ENCODE data around the gene PSAPL1.

PSAPL1 gene

DNA sequence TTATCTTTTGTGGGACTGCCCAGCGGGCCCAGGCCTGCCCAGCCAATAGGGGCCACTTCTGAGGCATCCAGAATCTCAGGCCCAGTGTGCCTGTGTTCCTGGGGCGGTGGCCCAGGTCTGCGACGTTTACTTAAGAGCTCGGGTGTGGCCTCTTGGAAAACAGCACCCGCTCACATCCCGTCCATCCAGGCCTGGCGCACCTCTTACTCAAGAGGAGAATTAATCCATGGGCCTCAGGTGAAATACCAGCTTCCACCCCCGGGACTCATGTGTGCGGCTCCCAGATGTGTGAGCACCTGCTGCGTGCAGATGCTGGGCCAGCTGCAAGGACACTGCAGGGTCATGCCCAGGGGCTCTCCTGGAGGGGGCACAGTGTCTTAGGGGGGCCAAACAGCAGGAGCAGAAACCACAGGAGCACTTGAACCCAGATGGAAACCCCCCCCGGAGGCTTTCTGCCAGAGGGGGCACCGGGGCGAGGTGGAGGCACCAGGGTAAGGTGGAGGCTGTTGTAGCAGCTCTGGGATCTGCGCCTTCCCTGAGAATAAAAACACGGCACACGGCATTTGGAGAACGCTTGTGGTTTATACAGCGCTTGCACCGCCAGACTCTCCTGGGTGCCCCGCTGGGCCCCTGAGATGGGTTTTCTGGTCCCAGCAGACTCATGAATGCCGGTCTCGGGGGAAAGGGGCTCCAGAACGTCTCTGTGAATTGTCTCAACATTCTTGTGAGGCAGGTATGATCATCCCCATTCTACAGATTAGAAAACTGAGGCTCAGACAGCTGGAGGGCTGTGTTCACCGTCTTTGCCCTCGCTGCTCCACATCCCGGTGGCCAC lies 2.8 kb downstream of the PSAPL1 start:
- no peak for DNase-seq (ENCODE audit: low read depth in 1 of 2, low spot score in 1 of 2)

DNA sequence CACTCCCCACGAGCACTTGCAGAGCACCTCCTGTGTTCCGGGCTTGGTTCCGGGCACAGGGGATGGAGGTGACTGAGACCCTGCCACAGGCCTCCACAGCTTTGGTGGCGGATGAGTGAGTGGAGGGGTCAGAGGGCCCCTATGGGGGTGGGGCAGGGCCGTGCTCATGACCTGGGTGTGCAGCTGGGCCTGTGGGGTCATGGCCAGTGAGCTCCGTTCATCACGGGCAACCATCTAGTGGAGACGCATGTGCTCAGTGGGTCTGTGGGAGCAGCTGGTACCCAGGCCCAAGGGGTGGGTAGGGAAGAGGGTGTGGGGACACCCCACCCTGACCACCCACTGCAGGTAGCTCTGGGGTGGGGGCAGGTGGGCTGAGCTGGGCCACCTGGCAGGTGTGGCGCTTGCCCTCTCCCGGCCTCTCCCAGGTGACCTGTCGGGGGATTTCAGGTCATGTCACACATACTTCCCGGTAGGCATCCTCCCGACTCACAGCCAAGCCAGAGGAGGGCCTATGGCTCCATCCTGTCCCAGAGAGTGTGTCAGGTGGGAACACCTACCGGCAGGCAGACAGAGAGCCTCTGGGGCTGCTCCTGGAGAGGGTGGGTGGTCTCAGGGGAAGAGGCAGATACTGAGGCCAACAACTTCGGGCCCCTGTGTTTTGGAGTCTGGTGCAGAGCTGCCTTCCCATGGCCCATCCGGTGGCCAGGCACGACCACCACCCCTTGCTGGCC lies 3.6 kb downstream of the PSAPL1 start:
- DNase-seq (ENCODE audit: low read depth in 1 of 2, low spot score in 1 of 2): no peak

DNA sequence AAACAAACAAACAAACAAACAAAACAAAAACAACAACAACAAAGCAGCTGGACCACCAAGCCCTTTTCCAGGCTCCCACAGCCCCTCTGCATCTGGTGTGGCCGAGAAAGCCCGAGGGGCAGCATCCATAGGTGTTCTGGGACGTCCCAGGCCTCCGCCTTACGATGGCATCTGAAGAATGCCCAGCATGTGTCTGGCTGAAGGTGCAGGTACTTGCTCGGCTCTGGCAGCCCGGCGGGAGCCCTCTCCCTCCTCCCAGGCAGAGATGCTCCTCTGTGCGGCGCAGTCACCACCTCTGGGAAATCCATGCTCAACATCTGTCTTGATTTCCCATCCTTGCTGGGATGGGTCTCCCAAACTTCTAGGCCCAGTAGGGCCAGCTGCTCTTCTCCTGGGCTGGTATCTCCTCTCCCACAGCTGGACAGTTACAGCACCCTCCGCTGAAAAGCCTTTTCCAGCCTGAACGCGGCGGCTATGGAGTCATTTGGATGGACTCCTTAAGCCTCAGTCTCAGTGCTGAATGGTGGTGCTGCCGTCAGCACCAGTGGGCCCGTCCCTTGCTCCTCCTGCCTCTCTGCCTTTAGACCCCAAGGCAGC lies 4.3 kb downstream of the PSAPL1 start:
- DNase-seq (ENCODE audit: low read depth in 1 of 2, low spot score in 1 of 2): no peak

DNA sequence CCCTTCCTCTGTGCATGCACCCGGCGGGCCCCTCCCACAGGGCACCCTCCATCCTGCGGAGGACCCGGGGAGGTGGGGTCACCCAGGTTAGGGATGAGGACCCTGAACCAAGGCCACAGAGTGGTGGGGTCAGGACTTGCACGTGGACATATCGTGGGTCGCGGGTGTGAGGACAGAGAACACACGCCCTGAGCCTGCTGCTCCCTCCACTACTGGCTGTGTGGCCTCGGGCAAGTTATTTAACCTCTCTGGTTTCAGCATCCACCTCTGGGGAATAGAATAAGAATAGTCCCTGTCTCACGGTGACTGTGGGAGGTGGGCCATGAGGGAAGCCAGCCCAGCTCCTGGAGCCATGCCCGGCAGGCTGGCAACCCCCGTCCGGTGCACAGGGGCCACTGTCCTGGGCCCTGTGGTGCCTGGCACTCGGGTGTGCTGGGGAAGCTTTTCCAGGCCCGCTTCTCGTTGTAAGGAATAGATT lies 5.1 kb downstream of the PSAPL1 start:
- no peak for DNase-seq (ENCODE audit: low read depth in 1 of 2, low spot score in 1 of 2)

DNA sequence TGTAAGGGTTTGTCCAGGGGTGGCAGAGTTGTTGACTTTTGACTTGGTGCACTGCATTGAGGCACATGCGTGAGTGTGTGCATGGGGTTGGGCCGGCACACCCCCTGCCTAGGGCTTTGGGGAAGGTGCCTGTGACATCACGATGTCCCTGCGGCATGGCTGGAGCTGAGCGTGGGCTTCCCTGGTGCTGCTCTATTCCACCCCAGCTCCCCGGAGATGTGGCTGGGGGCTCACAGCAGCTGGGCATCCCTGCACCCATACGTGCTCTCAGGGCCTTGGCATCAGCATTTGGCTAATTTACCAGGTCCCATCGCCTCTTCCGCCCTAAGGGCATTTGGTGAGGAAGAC lies 5.7 kb downstream of the PSAPL1 start:
- no peak for DNase-seq (ENCODE audit: low read depth in 1 of 2, low spot score in 1 of 2)

DNA sequence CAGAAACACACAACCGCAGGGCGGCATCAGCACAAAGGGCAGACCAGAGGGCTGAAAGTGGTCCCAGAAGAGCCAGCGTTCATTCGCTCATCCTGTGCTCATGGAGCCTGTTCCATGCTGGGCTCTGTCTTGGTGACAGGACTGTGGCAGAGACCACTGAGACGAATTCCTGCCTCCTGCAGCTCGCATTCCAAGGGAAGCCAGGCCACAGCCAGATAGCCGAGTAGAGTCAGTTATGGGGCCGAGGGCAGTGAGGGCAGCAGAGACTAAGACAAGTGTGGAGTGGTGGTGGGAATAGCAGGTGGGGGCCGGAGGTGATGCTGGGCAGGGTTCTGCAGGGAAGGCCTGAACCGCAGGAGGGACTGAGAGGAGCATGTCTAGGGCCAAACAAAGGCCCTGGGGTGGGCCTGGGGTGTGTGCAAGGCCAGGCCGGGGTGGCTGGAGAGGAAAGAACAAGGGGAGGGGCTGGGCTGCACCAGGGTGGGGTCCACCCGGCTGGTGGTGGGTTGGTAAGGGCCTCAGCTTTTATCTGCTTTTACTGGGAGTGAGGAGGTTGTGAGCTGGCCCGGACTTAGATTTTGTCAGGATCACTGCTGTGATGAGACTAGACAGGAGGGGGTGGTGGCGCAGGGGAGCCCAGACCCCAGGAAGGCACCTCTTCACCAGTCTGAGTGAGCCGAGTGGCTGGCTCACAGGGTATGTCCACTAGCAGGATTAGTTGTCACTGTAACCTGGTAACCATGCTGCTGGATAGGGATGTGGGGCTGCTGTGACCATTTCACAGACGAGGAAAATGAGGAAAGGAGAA lies 6.3 kb downstream of the PSAPL1 start:
- no peak for DNase-seq (ENCODE audit: low read depth in 1 of 2, low spot score in 1 of 2)

DNA sequence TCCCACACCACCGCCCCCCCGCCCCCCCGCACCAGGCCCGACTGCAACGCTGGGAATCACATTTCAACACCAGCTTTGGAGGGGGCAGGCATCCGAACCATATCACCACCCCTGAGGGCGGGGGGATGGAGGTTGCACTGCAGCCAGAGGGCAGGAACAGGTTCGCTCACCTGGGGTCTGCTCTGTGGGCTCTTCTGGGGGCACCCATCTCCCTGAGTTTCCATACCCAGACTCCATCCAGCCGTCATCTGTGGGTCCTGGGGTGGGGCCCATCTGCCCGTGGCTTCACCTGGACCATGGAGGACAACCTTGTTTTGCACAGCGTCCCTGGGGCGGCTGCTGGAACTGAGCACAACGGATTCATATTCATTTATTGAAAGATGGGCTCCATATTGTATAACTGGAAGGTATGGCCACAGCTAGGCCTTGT lies 6.9 kb downstream of the PSAPL1 start:
- no peak for DNase-seq (ENCODE audit: low read depth in 1 of 2, low spot score in 1 of 2)

DNA sequence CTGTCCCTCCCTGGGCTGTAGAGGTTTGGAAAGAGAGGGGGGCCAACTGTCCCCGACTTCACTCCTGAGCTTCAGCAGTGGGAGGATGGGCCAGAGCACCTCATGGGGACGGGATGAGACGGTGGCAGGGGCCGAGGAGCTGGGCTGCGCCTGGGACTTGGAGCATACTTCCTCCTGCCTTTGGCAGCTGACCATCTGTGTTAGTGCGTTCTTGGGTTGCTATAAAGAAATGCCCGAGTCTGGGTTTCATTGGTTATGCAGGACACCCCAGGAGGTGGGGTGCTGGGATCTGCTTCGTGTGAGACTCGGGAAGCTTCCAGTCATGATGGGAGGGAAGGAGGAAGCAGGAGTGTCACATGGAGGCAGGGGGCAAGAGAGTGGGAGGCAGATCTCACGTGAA lies 7.4 kb downstream of the PSAPL1 start:
- no peak for DNase-seq (ENCODE audit: low read depth in 1 of 2, low spot score in 1 of 2)

DNA sequence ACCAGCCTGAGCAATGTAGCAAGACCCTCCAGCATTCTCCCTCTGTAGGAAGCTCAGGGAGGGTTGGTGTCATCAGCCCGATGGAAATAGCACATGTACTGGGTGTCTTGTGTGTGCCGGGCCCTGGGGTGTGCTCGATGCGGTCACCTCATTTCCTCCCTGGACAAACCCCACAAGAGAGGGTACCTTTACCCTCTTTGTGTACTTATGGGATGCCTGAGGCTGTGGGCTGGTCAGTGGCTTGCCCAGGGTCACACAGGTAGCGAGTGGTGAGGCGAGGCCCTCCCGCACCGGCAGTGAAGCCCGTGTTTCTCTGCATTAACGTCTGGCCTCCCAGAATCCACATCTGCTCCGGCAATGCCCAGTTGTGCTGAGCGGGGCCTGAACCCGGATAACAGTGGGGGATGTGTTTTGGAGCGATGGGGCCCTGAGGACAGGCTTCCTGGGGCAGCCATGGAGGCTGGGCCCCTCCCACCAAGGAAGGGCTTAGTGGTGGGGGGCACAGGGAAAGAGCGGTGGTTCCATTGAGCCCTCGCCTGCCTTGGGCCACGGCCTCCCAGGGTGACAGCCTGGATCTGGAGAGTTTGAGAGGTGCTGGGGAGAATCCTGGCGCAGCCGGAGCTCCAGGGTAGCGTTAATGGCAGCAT lies 8.1 kb downstream of the PSAPL1 start:
- no peak for DNase-seq (ENCODE audit: low read depth in 1 of 2, low spot score in 1 of 2)

DNA sequence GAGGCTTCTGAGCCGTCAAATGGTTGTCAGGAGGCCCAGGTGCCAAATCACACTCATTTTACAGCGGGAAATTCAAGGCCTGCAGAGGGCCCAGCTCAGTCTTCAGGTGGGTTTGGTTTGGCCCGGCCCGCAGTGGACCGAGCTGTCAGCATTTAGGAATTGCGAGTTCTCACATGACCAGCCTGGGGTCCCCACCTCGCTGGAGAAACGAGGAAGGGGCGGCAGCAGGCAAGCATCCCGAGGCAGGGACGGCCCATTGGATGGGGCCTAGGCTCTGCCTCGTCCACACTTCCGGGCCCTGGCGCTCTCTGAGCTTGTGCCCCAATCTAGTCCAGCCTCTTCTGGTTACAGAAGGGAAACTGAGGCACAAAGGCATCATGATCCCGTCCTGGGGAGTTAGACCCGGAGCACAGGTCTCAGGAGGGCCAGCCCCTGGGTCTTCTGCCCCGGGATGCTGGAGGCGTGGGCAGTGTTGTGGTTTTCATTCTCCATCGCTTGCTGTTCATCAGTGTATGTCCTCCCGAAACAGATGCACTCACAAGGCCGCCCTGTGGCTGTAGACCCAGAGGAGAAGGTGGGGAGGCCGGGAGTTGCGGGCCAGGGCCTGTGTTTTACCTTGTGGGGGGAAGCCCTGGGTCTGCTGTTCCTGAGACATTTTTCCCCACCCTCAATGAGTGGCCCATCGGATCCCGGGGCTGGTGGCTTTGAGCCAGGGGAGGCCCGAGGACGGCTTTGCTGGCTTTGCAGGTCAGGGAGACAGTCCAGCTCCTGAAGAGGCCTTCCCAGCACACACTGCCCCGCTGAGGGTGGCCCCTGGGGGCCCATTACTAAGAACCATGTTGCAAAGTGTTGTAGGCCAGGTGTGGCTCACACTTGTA lies 8.9 kb downstream of the PSAPL1 start:
- no peak for DNase-seq (ENCODE audit: low read depth in 1 of 2, low spot score in 1 of 2)

DNA sequence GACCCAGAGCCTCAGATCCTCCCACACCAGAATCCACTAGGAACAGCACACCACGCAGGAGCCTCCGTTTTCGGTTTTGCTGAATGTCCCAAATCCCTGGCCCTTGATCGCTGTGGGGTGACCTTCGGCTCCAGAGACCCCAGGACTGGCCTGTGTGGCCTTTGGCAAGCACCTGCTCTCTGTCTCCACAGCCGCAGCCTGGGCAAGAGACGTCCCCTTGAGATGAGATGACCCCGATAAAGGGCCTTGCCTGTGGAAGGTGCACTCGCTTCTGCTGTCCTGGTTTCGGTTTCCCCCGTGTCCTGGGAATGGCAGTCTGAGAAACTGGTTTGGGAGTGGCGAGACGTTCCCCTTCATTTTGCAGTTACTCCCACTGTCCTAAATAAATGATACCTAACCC lies 9.6 kb downstream of the PSAPL1 start:
- no peak for DNase-seq (ENCODE audit: low read depth in 1 of 2, low spot score in 1 of 2)

DNA sequence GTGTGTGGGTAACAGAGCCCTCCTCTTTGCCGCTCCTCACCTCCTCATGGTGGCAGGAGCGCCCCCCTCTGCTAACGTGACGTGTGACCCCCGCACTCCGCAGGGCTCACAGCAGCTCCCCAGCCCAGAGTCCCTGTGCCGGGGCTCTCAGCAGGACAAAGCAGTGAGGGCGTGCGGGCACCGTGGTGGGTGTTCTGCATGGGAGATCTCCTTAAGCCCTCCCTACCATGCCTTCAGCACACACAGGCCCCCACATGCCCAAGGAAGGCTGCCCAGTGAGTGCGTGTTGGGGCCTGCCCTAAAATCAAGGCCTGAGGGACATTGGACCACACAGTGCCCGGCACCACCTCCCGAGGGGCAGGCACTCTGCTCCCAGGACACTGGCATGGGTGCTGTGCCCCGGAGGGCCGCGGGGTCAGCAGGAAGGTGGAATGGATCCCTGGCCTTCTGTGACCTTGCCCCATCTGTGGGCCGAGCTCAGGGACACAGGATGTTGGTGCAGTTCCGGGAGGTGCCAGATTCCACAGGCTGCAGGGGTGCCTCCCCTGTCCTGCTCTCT lies 10.1 kb downstream of the PSAPL1 start:
- DNase-seq (ENCODE audit: low read depth in 1 of 2, low spot score in 1 of 2): no peak

DNA sequence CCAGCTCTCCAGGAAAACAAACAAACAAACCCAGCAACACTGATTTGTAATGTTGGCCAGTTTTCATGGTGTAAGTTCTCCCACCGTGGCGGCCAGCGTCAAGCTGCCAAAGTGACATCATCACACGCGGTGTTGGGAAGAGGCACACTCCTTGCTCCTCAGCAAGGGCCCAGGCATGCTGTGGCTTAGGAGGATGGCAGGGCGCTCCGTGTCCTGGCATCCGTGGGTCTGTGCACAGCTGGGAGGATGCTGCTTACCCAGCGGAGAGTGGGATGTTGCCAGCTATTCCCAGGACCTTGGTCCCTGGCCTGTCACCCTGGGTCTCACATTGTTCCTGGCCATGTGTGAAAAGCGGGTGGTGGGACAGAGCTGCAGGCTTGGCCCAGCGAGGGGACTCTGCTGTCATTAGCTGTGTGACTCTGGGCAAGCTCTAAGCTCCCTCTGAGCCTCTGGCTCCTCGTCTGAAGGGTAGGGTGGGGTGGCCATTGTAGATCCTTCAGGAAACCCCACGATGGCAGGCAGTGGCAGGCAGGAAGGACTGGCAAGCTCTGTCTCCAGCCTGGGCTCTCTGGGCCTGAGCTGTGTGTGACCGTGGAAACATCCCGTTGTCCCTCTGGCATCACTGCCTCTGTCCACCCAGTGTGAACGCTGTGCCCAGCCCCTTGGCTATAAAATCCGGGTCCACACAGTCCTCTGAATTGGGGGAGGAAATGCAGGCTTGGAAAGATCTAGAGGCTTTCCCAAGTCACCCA lies 10.8 kb downstream of the PSAPL1 start:
- DNase-seq (ENCODE audit: low read depth in 1 of 2, low spot score in 1 of 2): no peak

DNA sequence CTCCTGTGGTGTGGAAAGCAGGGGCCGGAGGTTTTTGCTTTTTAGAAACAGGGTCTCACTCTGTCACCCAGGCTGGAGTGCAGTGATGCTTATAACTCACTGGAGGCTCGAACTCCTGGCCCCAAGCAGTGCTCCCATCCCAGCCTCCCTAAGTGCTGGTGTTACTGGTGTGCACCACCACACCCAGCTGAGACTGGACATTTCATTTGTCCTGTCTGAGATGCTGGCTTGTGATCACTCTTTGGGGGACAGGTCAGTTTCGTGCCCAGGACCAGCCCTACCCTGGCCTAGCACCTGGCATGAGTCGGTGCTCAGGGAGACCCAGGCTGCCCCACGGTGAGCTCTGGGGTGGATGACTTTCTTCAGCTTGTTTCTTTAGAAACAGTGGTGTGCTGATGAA lies 11.3 kb downstream of the PSAPL1 start:
- DNase-seq (ENCODE audit: low read depth in 1 of 2, low spot score in 1 of 2): no peak

DNA sequence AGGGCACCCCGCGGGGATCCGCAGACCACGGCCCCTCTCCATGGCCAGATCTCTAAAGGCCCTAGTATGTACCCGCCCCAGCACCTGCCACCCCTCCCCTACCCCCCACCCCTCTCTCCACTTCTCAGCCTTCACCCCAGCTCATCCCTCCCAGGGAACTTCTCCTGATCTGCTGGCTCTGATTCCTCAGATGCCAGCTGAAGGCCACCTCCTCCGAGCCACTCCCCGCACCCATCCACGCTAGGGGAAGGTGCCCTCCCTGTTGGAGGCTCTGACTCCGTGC lies 11.9 kb downstream of the PSAPL1 start:
- no peak for DNase-seq (ENCODE audit: low read depth in 1 of 2, low spot score in 1 of 2)

DNA sequence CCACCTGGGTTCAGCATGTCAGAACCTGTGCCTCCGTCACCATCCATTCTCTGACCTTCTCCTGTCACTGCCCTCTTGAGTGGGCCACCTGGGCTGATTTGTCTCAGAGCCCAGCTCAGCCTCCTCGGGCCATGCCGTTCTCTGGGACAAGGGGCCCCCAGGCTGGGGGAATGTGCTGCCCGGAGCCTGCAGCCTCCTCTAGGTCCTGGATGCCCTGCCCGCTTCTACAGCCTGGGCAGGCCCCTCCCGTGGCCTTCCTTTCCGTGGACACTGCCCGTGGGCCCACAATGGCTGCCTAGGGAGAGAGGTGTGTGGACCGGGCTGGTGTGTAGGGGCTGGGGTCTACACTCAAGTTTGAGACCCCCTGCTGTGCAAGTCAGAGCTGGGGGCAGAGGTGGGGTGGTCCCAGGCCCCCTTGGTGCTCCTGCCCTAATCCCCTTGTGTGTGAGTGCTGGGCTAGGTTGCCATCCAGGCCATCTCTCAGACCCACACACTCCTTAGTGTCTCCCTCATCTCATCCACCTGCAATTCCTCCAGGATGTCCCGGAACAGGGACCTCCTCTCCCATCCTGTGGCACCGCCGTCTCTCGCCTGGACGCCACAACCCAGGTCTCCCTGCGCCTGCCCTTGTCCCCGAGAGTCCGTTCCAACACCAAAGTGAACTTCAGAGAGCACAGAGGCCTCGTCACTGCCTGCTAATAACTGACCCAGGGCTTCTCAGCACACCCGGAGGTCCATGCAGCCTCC lies 12.4 kb downstream of the PSAPL1 start:
- no peak for DNase-seq (ENCODE audit: low read depth in 1 of 2, low spot score in 1 of 2)

DNA sequence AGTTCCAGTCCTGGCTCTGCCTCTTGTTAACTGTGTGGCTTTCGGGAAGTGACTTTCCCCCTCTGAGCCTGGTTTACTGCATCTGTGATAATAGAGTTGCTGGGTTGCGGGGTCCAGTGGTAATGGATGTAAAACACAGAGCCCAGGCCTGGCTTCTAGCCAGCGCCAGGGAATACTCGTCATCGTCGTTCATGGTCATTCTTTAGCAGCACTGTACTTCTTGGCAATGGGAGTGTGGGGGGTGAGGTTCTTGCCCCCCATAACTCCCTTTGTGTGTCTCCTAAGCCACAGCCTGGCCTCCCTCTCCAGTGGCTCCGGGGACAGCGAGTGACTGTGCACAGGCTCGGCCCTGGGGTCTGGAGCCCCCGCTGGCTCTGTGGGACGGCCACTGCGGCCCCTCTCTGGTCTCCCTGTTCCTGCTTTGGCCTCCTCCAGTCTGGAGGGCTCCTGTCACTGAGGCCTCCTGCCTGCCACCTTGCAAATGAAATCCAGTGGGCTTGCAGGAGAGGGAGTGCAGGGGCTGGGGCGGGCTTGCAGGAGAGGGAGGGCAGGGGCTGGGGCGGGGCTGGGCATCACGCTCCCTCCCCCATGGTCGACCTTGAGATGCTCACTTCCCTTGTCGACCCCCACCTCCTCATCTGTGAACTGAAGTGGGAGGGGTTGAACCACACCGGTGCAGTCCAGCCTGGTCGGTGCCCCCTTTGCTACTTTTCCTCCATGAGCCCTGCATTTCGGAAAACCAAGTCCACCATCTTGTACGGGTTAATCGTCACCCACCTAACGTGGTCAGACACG lies 13.2 kb downstream of the PSAPL1 start:
- no peak for DNase-seq (ENCODE audit: low read depth in 1 of 2, low spot score in 1 of 2)

DNA sequence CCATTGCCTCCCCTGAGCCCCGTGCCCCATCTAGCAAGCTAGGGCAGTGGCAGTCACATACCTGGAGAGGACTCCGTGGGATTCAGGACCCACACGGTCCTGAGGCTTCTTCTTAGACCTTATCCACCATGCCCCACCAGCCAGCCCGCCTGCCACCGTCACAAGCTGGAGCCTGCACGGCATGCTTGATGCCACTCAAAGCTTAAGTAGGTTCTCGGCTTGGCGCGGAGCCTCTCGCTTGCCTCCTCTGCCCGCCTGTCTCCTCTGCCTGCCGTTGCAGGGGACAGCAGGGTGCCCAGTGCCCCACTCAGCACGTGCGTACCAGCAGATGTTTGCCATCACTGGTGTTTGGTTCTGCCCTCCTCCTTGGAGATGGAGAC lies 14.1 kb downstream of the PSAPL1 start:
- no peak for DNase-seq (ENCODE audit: low read depth in 1 of 2, low spot score in 1 of 2)

All from activated CD4-positive, alpha-beta T cell treated with anti-CD3 and anti-CD28 coated beads, Interleukin-2, amount 50 U/mL, for 24 hours (primary cell).